ENCODE data around the gene TRAPPC2L. TPM values are rescaled to one million over a fixed set of nuclear protein-coding genes. Genes with fewer than 3 reads are reported as not detected.

The TRAPPC2L gene
- total and polyA plus RNA-seq, 4 donors = 34.2 to 106 (median 48.5) TPM

- Histone ChIP-seq H3K4me3 (no peak overlapping the region), H3K9me3 (ENCODE audit: control insufficient read depth in 4 of 4, insufficient read depth in 3 of 4, low read length in 3 of 4) (no peaks in the 10 kb centered on the region), H3K4me1 (ENCODE audit: control insufficient read depth in 5 of 5, insufficient read depth in 5 of 5, low read length in 5 of 5) (peaks cover 0 to 27% (median 6%) of the 10 kb centered on the region in 5 donors), H3K27me3 (ENCODE audit: control insufficient read depth in 3 of 3, insufficient read depth in 3 of 3, low read length in 2 of 3) (no peaks in the 10 kb centered on the region), H3K9ac (ENCODE audit: insufficient read depth in 1 of 2, low read length in 2 of 2) (no peak overlapping the region), H3K36me3 (ENCODE audit: control insufficient read depth in 4 of 4, insufficient read depth in 4 of 4, low read length in 4 of 4) (peaks cover 0 to 3% (median 0%) of the 10 kb centered on the region in 4 donors), H3K27ac (ENCODE audit: low read depth in 1 of 2, low read length in 1 of 2) (no peak overlapping the region)
- DNase-seq = no peak
- 67 to 79% methylated on average over 11 to 14 of the region's 14 CpGs for WGBS, 2 donors
- no peak for TF ChIP-seq CTCF (IDR thresholded peaks at IDR 0.05; ENCODE audit: control extremely low read depth, extremely low read depth)
- no peak for ATAC-seq (ENCODE audit: insufficient read depth, low FRiP score)
Observed at GRCh38 chr16:88903267-88903666, 46.3 kb downstream of the TRAPPC2L start.

- no peak for DNase-seq
- Histone ChIP-seq H3K9me3 (ENCODE audit: control insufficient read depth in 4 of 4, insufficient read depth in 3 of 4, low read length in 3 of 4) (no peaks in the 10 kb centered on the region), H3K9ac (ENCODE audit: insufficient read depth in 1 of 2, low read length in 2 of 2) (no peak overlapping the region), H3K4me1 (ENCODE audit: control insufficient read depth in 5 of 5, insufficient read depth in 5 of 5, low read length in 5 of 5) (peaks cover 0 to 21% (median 6%) of the 10 kb centered on the region in 5 donors), H3K27me3 (ENCODE audit: control insufficient read depth in 3 of 3, insufficient read depth in 3 of 3, low read length in 2 of 3) (no peaks in the 10 kb centered on the region), H3K4me3 (no peak overlapping the region), H3K36me3 (ENCODE audit: control insufficient read depth in 4 of 4, insufficient read depth in 4 of 4, low read length in 4 of 4) (peaks cover 0 to 3% (median 0%) of the 10 kb centered on the region in 4 donors), H3K27ac (ENCODE audit: low read depth in 1 of 2, low read length in 1 of 2) (no peak overlapping the region)
- TF ChIP-seq CTCF (IDR thresholded peaks at IDR 0.05; ENCODE audit: control extremely low read depth, extremely low read depth) = no peak
- ATAC-seq (ENCODE audit: insufficient read depth, low FRiP score) = no peak
- 77 to 81% methylated on average over 20 to 21 of the region's 21 CpGs for WGBS, 2 donors
Observed at GRCh38 chr16:88904676-88905365, 47.9 kb downstream of the TRAPPC2L start.

GRCh38 chr16:88905563-88905962, 48.6 kb downstream of the TRAPPC2L start:
- WGBS, 2 donors = 53 to 84% methylated on average over 6 to 13 of the region's 13 CpGs
- H3K9ac ChIP-seq (ENCODE audit: insufficient read depth in 1 of 2, low read length in 2 of 2) = no peak overlapping the region
- no peak for TF ChIP-seq CTCF (IDR thresholded peaks at IDR 0.05; ENCODE audit: control extremely low read depth, extremely low read depth)
- no peak for DNase-seq
- H3K27ac ChIP-seq (ENCODE audit: low read depth in 1 of 2, low read length in 1 of 2) = no peak overlapping the region
- H3K9me3 ChIP-seq (ENCODE audit: control insufficient read depth in 4 of 4, insufficient read depth in 3 of 4, low read length in 3 of 4) = no peaks in the 10 kb centered on the region
- no peaks in the 10 kb centered on the region for H3K27me3 ChIP-seq (ENCODE audit: control insufficient read depth in 3 of 3, insufficient read depth in 3 of 3, low read length in 2 of 3)
- no peak for ATAC-seq (ENCODE audit: insufficient read depth, low FRiP score)
- peaks cover 0 to 16% (median 7%) of the 10 kb centered on the region in 5 donors for H3K4me1 ChIP-seq (ENCODE audit: control insufficient read depth in 5 of 5, insufficient read depth in 5 of 5, low read length in 5 of 5)
- H3K36me3 ChIP-seq (ENCODE audit: control insufficient read depth in 4 of 4, insufficient read depth in 4 of 4, low read length in 4 of 4) = peaks cover 0 to 3% (median 0%) of the 10 kb centered on the region in 4 donors
- H3K4me3 ChIP-seq = no peak overlapping the region

Measured in lung (tissue), 12 donors.